Skin epidermis (tissue), 12 donors: ENCODE results near the gene IDI2.
"Not testable (repeated sequence)": the region's sequence is repeated elsewhere in the genome, so short reads cannot be mapped to it uniquely, and the experiment has no call there.

Experiments used
- H3K27ac ChIP-seq, 21 experiments: fragments of 200-600 bp; sonication (generic) in 11 of 21; one replicate each; pipeline ENCODE4 v1.5.0; 2020; ENCODE audit warnings: mild to moderate bottlenecking in 3 of 21, inconsistent platforms in 2 of 21, moderate library complexity in 2 of 21
- H3K4me3 ChIP-seq, 7 experiments: fragments of 200-600 bp; sonication (generic) in 2 of 7; one replicate each; pipeline ENCODE4 v1.5.0; 2020; ENCODE audit warnings: inconsistent platforms in 2 of 7, mild to moderate bottlenecking in 2 of 7, moderate library complexity in 1 of 7

The IDI2 gene

DNA sequence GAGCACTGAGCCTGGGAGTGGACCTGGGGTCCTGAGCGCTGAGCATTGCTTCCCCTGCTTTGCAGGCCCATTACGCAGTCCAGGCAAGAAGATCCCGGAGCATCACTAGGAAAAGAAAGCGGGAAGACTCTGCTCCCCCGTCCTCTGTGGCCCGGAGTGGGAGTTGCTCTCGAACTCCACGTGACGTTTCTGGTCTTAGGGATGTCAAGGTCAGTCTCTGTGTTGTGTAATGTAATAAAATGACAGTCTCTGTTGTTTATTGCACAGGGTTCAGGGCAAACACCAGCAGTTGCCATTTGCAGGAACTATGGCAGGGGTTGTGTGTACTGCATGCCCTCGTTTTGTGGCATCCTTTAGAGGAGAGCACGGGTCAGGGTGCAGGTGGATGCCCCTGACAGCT, 10.0 kb downstream of the IDI2 start:
- H3K27ac ChIP-seq = no peak overlapping the region
- H3K4me3 ChIP-seq = no peak overlapping the region

DNA sequence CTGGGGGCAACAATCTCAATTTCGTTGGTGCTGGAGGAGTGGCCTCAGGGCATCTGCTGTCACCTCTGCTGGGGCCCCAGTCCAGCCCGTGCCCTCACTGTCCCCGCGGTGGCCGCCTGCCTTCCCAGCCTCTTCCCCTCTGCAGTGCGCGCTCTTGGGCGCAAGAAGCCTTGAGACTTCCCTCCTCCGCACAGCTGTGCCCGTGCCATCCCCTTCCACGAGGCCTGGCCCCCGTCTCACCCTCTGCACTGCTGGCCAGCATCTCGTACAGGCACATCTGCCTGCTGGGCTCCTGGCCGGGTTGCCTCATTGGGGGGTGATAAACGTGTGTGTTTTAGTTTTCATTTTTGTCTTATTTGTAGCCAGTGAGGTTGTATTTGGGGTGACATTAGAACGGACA, 14.0 kb downstream of the IDI2 start:
- H3K27ac ChIP-seq = no peak overlapping the region
- H3K4me3 ChIP-seq = no peak overlapping the region

DNA sequence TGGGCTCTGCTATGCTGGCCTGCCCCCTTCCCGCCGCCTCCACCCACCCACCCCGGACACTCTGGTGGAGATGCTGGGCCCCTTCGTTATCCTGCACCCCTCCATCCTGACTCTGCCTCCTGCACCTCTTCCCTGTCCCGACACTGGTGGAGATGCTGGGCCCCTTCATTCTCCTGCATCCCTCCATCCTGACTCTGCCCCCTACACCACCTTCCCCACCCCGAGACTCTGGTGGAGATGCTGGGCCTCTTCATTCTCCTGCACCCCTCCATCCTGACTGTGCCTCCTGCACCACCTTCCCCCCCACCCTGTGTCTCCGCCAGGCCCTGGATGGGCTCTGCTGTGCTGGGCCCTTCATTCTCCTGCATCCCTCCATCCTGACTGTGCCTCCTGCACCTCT, 15.0 kb downstream of the IDI2 start:
- Histone ChIP-seq H3K4me3 (no peak overlapping the region), H3K27ac (peak overlapping the region in 1 of 21 experiments; percentile 61)

DNA sequence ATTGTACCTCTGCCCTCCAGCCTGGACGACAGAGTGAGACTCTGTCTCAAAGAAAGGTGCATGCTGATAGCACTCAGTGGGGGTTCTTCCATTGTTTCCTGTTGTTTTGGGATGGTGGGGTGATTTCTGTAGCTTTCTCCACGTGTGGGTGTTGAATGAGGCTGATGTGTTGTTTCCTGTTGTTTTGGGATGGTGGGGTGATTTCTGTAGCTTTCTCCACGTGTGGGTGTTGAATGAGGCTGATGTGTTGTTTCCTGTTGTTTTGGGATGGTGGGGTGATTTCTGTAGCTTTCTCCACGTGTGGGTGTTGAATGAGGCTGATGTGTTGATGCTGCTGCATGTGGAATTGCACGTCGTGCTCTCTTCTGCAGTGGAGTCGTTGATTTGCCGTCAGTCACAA, 15.7 kb downstream of the IDI2 start:
- H3K27ac ChIP-seq, H3K4me3 ChIP-seq: not testable (repeated sequence)

DNA sequence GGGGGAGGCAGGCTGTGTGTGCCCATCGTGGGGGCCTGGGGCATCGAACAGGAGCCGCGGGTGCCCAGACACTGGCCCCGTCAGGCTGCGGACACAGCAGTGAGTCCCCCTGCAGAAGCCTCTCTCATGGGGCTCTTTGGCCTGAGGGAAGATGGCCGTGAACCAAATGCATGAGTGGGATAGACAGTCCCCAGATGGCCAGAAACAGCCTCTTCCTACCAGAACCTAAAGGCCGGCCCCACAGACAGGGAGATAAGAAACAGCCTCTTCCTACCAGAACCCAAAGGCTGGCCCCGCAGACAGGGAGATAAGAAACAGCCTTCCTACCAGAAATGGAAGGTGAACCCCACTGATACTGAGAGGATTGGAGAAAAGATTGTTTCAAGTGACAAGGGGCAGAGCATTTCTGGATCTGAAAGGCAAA, 16.6 kb downstream of the IDI2 start:
- Histone ChIP-seq H3K4me3 (no peak overlapping the region), H3K27ac (no peak overlapping the region)

DNA sequence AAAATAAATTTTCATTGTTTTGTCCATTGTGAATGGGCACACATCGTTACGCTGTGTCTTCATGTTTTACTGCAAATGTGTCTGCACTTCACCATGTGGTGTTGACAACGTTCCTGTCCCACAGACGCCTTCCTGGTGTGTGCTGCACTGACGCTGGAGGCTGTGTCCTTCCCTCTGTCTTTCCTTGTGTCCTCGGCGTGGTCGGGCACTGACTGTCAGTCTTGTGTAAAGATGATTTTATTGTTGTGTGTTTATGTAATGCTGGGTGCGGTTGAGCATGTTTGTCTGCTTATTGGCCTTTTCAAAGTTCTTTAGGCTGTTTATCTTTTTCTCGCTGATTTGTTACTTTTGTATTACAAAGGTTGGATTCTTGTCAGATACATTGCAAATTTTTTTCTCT, 18.1 kb downstream of the IDI2 start:
- Histone ChIP-seq H3K4me3 (no peak overlapping the region), H3K27ac (no peak overlapping the region)

DNA sequence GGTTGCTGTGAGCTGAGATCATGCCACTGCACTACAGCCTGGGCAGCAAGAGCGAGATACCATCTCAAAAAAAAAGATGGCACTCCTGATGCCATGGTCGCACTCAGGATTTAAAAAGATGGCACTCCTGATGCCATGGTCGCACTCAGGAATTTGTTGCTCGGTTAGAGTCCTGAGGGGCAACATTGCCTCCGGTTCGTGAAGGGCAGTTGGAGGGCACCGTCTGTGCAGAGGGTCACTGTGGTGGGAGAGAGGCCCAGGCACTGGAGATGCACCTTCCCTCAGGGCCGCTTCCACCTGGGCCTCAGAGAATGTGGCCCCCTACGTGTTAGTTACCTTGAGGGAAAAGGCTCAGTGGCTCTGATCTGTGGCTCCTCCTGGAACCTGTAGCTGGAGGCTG, 19.1 kb downstream of the IDI2 start:
- Histone ChIP-seq H3K27ac (no peak overlapping the region), H3K4me3 (no peak overlapping the region)

DNA sequence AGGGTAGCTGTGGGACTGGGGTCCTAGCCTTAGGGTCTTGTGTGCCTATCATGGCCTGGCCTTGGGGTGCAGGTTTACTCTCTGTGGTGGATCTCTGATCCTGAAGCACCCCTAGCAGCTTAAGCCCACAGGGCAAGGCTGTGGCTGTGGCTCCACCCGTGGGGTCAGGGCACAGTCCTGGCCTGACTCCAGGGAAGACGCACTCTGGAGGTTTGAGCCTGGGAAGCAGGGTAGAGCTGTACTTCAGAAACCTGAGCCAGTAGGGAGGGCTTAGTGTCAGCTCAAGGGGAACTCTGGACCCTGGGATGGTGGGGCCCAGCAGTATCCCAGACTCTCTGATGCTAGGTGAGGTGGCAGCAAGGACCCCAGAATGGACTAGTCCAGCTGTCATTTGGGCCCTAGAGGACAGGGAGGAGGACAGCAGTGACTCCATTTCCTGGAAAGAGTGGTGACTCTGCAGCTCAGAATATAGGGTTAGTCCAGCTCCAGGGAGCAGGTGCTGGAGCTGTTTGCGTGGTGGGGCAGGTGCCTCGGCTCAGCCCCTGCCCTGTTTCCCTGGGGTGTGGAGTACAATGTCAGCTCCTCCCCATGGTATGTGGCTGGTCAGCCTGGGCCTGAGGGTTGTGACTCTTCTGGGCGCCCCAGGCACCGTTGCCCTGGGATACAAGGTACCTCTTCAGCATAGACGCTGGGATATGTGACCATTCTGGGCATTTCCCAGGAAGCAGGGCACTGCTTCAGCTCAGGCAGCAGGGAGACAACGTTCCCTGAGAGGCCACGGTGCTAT, 21.6 kb downstream of the IDI2 start:
- no peak overlapping the region for H3K27ac ChIP-seq
- no peak overlapping the region for H3K4me3 ChIP-seq

DNA sequence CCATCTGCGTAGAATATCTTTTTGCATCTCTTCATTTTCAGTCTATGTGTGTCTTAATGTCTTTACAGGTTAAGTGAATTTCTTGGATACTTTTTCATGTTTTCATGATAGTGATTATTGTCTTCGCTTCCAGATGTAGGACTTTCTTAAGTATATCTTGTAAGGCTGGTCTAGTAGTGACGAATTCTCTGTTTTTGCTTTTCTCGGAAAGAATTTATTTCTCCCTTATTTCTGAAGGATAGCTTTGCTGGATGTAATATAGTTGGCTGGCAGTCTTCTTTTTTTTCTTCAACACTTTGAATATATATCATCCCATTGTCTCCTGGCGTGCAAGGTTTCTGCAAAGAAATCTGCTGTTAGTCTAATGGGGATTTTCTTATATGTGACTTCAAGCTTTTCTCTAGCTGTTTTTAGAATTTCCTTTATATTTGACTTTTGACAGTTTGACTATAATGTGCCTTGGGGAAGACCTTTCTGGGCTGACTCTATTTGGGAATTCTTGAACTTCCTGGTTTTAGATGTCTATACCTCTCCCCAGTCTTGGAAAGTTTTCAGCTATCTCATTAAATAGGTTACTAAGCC, 23.1 kb downstream of the IDI2 start:
- H3K27ac ChIP-seq = no peak overlapping the region
- no peak overlapping the region for H3K4me3 ChIP-seq

DNA sequence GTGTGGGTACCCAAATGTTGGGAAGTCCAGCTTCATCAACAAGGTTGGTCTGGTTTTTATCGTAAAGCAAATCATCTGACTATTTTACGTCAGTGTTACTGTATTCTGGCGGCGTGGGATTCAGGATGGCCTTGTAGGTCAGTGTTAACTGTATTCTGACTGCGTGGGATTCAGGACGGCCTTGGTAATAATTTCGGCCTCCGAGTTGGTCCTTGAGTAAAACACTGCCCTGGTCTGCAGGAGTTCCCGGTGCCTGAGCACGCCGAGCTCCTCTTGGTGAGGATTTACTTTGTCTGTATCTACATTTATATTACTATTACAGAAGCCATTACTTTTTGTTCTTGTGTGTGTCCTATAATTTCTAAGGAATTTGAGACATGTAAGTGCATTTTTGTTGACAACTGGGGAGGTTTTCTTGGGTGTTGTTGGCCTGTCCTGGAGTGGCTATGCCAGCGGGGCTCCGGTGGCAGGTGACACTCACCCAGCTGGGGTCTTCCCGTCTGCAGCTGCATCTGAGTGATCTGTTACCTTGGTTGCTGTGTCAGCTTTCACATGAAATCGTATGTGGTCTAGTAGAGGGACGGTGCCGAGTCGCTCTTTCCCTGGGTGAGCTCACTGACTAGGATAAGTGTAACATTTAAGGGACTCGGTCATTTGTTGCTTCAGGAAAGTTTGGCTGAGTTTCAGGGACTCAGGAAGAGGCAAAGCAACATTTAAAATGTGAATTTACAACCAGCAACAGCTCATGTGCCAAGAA, 28.2 kb downstream of the IDI2 start:
- Histone ChIP-seq H3K27ac (no peak overlapping the region), H3K4me3 (no peak overlapping the region)

DNA sequence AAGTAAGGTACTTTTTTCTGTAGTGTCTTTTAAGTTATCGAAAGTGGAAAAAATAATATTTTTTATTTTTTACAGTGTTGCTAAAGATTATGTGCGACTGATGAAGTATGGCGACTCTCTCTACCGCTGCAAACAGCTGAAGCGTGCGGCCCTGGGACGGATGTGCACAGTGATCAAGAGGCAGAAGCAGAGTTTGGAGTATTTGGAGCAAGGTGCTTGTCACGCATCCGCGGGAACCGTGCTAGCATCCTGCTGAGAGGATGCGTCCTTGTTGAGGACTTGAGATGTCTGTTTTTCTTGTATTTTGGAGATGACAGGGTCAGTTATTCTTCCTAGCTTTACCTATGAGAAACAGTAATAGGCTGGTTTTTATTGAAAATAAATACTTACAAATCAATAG, 29.6 kb downstream of the IDI2 start:
- H3K27ac ChIP-seq = no peak overlapping the region
- H3K4me3 ChIP-seq = no peak overlapping the region

DNA sequence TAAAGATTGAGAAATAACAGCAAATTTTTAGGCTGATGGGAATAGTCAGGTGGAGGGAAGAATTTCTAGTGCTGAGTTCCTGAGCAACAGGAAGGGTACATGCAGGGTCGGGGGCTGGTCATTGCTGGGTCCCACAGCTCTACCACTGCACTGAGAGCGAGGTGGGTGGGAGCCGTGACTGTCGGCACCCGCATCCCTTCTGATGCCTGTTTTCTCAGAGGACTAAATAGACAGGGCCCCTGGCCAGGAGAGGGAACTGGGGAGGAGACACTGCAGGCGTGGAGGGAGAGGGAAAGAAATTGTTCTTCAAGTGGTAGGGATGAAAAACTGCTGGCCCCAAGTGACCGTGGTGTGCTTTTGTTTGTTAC, 30.1 kb downstream of the IDI2 start:
- H3K4me3 ChIP-seq = no peak overlapping the region
- H3K27ac ChIP-seq = no peak overlapping the region

DNA sequence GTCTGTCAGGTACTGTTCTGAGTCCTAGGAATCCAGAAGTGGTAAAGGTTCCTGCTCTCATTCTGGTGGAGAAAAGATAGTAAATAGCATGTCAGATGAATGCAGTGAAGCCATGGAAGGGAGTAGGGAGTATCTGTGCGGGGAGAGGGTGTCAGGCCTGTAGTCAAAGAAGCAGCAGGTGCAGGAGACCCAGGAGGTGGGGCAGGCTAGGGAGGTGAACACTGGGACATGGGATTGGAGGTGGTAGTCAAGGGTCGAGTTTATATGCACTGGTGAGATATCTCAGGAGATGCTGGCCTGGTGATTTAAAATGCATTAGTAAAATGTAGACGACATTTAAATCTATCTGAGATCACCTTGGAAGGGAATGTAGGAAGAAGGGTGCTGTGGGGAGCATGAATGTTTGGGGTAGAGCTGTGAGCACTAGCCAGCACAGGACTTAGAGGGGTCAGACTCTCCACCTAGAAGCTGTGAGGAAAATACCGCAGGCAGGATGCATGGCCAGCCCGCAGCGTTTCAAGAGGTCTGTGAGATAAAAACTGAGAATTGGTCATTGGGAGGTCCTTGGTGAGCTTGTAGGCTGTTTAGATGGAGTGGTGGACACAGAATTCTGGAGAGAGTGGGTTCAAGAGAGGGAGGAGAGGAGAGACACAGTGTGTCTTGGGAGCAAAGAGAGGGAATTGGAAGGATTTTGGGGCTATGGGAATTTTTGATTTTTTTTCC, 30.7 kb downstream of the IDI2 start:
- Histone ChIP-seq H3K4me3 (no peak overlapping the region), H3K27ac (no peak overlapping the region)

DNA sequence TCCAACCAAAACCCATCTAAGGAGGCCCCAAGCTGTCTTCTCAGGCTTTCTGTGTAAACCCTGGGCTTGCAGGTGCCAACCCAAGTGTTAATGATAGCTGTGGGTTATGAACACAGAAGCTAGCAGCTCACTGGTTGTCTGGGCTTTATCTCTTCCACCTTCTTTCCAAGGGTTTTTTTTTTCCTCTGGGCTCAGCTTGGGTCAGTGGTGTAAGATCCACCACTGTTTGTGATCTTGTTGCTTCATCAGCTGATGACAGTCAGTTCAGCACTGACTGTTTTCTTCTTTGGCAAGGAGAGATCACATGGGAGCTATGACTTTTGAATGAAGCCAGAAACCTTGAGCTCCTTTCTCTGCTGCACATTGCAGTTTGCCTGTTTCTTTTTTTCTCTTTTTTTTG, 32.8 kb downstream of the IDI2 start:
- Histone ChIP-seq H3K27ac (no peak overlapping the region), H3K4me3 (no peak overlapping the region)

DNA sequence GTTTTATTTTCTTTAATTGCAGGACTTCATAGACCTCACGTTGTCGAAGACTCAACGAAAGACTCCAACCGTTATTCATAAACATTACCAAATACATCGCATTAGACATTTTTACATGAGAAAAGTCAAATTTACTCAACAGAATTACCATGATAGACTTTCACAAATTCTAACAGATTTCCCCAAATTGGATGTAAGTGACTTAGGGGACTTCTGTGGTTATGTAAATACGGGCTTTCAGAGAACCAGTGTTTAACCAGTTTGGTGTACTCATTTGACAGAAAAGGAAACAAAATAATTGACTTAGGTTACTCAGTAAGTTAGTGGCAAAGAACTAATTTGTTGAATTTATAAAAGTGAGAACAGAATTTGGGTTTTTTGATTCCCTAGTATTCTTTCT, 33.2 kb downstream of the IDI2 start:
- Histone ChIP-seq H3K27ac (no peak overlapping the region), H3K4me3 (no peak overlapping the region)

DNA sequence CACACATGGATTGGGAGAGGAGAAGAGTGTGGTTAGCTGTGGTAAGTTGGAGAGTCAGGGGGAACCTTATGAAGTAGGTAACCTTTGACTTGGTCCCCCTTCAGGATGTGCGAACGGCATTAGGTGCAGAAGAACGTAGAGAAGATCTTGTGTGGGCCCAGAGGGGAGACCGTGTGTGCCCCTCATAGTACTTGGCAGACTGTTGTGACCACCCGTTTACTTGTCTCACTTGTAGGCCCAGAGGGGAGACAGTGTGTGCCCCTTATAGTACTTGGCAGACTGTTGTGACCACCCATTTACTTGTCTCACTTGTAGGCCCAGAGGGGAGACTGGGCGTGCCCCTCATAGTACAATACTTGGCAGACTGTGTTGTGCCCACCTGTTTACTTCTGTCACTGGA, 34.9 kb downstream of the IDI2 start:
- no peak overlapping the region for H3K4me3 ChIP-seq
- no peak overlapping the region for H3K27ac ChIP-seq

DNA sequence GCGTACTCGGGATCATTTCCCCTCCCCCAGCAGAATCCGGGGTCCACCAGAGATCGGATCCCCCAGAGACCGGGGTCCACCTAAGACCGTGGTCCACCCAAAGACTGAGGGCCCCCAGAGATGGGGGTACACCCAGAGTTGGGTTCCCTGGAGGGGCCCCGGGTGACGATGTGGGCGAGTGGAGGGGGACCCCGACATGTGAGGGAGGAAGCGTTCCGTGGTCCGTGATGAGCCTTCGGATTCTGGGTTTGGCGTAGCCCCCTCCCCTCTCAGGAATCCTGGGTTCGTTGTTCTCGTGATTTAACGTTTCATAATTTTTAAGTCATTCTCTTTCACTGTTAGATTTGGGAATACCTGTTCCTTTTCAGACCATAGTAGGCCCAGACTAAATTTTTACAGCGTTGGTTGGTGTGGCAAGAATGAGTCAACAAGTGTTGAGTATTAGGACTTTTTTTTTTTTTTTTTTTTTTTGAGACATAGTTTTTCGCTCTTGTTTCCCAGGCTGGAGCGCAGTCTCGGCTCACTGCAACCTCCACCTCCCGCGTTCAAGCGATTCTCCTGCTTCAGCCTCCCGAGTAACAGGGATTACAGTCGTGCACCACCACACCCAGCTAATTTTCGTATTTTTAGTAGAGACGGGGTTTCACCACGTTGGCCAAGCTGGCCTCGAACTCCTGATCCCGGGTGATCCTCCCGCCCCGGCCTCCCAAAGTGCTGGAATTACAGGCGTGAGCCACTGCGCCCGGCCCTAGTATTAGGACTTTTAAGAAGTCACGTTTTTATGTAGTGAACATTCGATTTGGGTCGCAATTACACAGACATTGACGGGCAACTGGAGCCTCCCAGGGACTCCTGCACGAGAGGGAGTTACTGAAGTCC, 36.8 kb downstream of the IDI2 start:
- peak overlapping the region; percentile 91 to 99 (median 97) for H3K27ac ChIP-seq
- peak overlapping the region; percentile 77 to 100 (median 93) for H3K4me3 ChIP-seq

DNA sequence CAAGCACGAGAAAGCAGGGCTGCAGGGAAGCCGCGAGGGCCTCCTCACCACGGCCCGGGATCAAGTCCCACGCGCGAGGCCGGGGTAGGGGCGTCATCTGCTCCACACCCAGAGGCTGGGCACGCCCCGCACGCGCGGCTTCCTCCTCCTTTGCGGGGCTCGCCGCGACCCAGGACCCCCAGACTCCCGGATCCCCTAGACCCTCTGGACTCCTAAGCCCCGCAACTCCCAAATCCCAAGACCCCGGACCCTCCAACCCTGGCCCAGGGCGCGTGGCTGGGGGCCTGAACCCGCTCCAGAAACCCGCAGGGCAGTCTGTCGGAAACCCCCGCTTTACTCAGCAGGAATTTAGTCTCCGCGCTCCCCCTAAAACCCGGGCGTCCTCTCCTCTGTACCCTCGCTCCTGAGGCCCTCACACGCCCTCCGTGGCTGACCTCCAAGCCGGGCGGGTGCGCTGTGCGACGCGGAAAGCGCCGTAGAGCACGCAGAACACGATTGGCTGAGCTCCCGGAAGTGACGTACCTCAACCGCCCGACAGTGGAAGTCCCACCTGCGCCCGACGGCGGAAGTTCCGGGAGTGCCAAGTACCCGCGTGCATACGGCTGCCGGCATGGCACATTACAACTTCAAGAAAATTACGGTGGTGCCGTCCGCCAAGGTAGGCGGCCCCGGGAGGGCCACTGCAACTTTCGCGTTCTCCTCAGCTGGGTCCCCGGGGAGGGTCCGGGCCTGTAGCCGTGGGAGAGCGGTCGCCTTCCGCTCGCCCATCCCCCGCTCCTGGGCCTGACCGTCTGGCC, 37.6 kb downstream of the IDI2 start, which contains the start of gene GTPBP4:
Gene GTPBP4 (plus strand): TSS at position 565 of the 797 bp plus-strand sequence. CDS start 46 bp downstream, at position 611.
- Histone ChIP-seq H3K27ac (peak within 1 kb of the TSS; percentile 91 to 99 (median 97)), H3K4me3 (peak within 1 kb of the TSS; percentile 77 to 100 (median 93))

DNA sequence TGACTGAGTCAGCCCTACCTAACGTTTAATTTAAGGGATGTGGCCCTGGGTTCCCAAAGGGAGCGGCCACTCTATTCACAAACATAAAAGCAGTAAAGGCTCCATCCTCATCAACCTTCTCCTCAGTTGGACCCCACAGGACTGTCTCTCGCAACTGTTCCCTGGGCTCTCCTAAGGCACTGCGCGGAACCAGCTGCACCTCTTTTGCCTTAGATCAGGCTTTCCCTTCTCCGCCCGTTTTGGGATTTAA, 38.1 kb downstream of the IDI2 start:
- peak overlapping the region; percentile 77 to 100 (median 93) for H3K4me3 ChIP-seq

More for the DNA sequence above, 38.1 kb downstream of the IDI2 start:
- peak overlapping the region; percentile 89 to 99 (median 97) for H3K27ac ChIP-seq
